GM12878 (cell line): ENCODE data around the gene CLVS2. TPM values are rescaled to one million over a fixed set of nuclear protein-coding genes. Genes with fewer than 3 reads are reported as not detected.

Source experiments
- polyA plus RNA-seq, 11 experiments: library from polyadenylated mRNA; depleted of rRNA in 4 of 11; unstranded in 6 of 11; stranded (reverse) in 5 of 11; fragments of >200 nt; fragmentation: Nextera tagmentation in 4 of 11; fragmentation: Illumina TruSeq in 1 of 11; extraction: Ambion mirVana in 4 of 11; extraction: Trizol in 1 of 11; gene quantifications; 1 replicate in 1 of 11; 2 replicates in 10 of 11; pipeline versions ENCODE4 v1.2.1 to v1.2.3, GENCODE V29; 2011 to 2016; ENCODE audit warnings: inconsistent platforms in 2 of 11, missing spikeins in 2 of 11, low read depth in 1 of 11
- total RNA-seq, 4 experiments: library from RNA; depleted of rRNA in 3 of 4; stranded (reverse); fragments of >200 nt in 3 of 4; fragmentation: Illumina TruSeq in 1 of 4; extraction: Trizol in 1 of 4; gene quantifications; 2 replicates each; pipeline versions ENCODE4 v1.2.1 to v1.2.3, GENCODE V29; 2013 to 2021

The CLVS2 gene
- total and polyA plus RNA-seq, 10 of the 15 experiments (the other 5 are each of a cell fraction or from before 2014, with no cell fraction given): not detected

Other genes starting within 250 kb of the CLVS2 start
- not detected in 2 replicates for gene FABP7, start 216.5 kb upstream of the CLVS2 start, total RNA-seq (2014; rRNA removed)
- not detected in 2 replicates for gene FABP7, start 216.5 kb upstream of the CLVS2 start, total RNA-seq (2014; rRNA removed; fragmentation: Illumina TruSeq; extraction: Trizol)
- gene FABP7, start 216.5 kb upstream of the CLVS2 start, total RNA-seq (2021): not detected in 2 replicates
- not detected in 2 replicates for gene FABP7, start 216.5 kb upstream of the CLVS2 start, polyA plus RNA-seq (2011; rRNA removed)
- not detected in 2 replicates for gene FABP7, start 216.5 kb upstream of the CLVS2 start, polyA plus RNA-seq (2014; fragmentation: Illumina TruSeq; extraction: Trizol)
- not detected for gene FABP7, start 216.5 kb upstream of the CLVS2 start, polyA plus RNA-seq (2014; fragmentation: Nextera tagmentation; extraction: Ambion mirVana)
- not detected in 2 replicates for gene FABP7, start 216.5 kb upstream of the CLVS2 start, polyA plus RNA-seq (2014; rRNA removed)
- gene FABP7, start 216.5 kb upstream of the CLVS2 start, polyA plus RNA-seq (2016; fragmentation: Nextera tagmentation; extraction: Ambion mirVana): not detected
- gene SMPDL3A, start 207.0 kb upstream of the CLVS2 start, total RNA-seq (2014; rRNA removed): 0.05 and 0.06 TPM in 2 replicates
- gene SMPDL3A, start 207.0 kb upstream of the CLVS2 start, total RNA-seq (2014; rRNA removed; fragmentation: Illumina TruSeq; extraction: Trizol): 0.09 and 0.18 TPM in 2 replicates
- 0.13 TPM in 1 of 2 replicates, not detected in the other for gene SMPDL3A, start 207.0 kb upstream of the CLVS2 start, total RNA-seq (2021)
- 0.91 and 1.3 TPM in 2 replicates for gene SMPDL3A, start 207.0 kb upstream of the CLVS2 start, polyA plus RNA-seq (2011; rRNA removed)
- gene SMPDL3A, start 207.0 kb upstream of the CLVS2 start, polyA plus RNA-seq (2014; fragmentation: Illumina TruSeq; extraction: Trizol): 0.09 and 0.25 TPM in 2 replicates
- gene SMPDL3A, start 207.0 kb upstream of the CLVS2 start, polyA plus RNA-seq (2014; fragmentation: Nextera tagmentation; extraction: Ambion mirVana): under 1 TPM; 0.05 to 0.07 TPM
- 0.05 and 0.22 TPM in 2 replicates for gene SMPDL3A, start 207.0 kb upstream of the CLVS2 start, polyA plus RNA-seq (2014; rRNA removed)
- not detected for gene SMPDL3A, start 207.0 kb upstream of the CLVS2 start, polyA plus RNA-seq (2016; fragmentation: Nextera tagmentation; extraction: Ambion mirVana)